Measurements from ENCODE around the gene AFAP1L1.

DNA sequence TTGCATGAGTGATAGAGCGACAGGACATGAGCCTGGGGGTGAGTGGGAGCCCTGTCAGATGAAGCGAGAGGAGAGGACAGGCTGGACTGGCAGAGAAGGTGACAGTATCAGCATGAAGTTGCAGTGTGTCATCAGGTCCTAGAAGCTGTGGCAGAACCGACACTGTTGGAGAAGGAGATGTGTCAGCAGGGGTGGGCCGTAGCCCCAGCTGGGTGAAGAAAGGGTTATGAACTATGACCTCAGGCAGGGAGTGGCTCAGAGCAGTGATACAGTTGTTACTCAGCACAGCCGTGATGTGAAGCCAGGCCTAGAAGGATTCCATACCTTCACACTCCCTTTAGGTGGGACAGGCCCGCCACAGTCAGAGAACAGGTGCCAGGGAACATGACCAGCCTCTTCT is 93.8 kb downstream of the AFAP1L1 start:
- TF ChIP-seq FOXK2 (IDR thresholded peaks at IDR 0.05) = no peak
- no peak for TF ChIP-seq NFRKB (IDR thresholded peaks at IDR 0.05)
- TF ChIP-seq, protein P1, sequence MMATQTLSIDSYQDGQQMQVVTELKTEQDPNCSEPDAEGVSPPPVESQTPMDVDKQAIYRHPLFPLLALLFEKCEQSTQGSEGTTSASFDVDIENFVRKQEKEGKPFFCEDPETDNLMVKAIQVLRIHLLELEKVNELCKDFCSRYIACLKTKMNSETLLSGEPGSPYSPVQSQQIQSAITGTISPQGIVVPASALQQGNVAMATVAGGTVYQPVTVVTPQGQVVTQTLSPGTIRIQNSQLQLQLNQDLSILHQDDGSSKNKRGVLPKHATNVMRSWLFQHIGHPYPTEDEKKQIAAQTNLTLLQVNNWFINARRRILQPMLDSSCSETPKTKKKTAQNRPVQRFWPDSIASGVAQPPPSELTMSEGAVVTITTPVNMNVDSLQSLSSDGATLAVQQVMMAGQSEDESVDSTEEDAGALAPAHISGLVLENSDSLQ (IDR thresholded peaks at IDR 0.05) = no peak
- no peak for TF ChIP-seq BHLHE40 (IDR thresholded peaks at IDR 0.05; ENCODE audit: borderline replicate concordance)
- no peak for TF ChIP-seq SP1 (IDR thresholded peaks at IDR 0.05)
- TF ChIP-seq FOXM1 (IDR thresholded peaks at IDR 0.05; ENCODE audit: borderline replicate concordance) = no peak
- TF ChIP-seq ELF4 (IDR thresholded peaks at IDR 0.05) = no peak
- no peak for TF ChIP-seq FOXA1 (IDR thresholded peaks at IDR 0.05)
- no peak for TF ChIP-seq TARDBP (IDR thresholded peaks at IDR 0.05)
- no peak for TF ChIP-seq HDGF (IDR thresholded peaks at IDR 0.05; ENCODE audit: borderline replicate concordance)
- TF ChIP-seq ARNT (IDR thresholded peaks at IDR 0.05) = no peak
